Esophagus squamous epithelium (tissue), 4 donors: ENCODE data around the gene RNU1-4.
"Not testable (repeated sequence)": the region's sequence is repeated elsewhere in the genome, so short reads cannot be mapped to it uniquely, and the experiment has no call there.

Experiments
- POLR2A ChIP-seq, 4 donors: fragments of 450-650 bp; IDR thresholded peaks; one replicate each; pipeline ENCODE4 v1.6.1; 2017; ENCODE audit warnings: antibody characterized with exemption in 4 of 4, mild to moderate bottlenecking in 4 of 4, moderate library complexity in 3 of 4
- TF ChIP-seq, protein P1 (sequence below), 6 experiments: fragments of 450-650 bp in 4 of 6; fragments of 200-600 bp in 2 of 6; sonication (generic) in 2 of 6; IDR thresholded peaks; one replicate each; pipeline ENCODE4 v1.5.1; 2016 to 2019; ENCODE audit warnings: antibody characterized with exemption in 6 of 6, mild to moderate bottlenecking in 4 of 6, moderate library complexity in 4 of 6

DNA sequence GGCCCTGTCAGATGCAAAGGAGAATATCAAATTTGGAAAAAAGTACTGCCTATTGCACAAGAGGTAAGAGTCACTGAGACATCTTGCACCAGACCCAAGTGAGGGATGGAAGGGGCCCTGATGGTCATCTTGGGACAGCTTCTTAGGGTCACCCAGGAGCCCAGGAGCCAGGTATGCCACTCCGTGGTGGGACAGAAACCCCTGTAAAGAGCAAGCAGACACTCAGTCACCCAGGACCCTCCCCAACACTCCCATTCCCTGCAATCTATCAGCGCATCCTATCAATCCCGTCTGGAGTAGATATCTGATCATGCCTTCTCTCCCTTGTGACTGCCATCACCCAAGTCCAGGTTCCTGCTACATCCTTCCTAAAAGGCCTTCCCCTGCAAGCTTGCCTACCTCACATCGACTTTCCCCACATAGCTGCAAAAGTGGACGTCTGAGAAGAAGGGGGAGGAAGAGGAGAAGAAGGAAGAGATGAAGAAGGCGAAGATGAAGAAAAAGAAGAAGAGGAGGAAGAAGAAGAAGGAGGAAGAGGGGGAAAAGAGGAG is 30.7 kb downstream of the RNU1-4 start:
- TF ChIP-seq, protein P1, sequence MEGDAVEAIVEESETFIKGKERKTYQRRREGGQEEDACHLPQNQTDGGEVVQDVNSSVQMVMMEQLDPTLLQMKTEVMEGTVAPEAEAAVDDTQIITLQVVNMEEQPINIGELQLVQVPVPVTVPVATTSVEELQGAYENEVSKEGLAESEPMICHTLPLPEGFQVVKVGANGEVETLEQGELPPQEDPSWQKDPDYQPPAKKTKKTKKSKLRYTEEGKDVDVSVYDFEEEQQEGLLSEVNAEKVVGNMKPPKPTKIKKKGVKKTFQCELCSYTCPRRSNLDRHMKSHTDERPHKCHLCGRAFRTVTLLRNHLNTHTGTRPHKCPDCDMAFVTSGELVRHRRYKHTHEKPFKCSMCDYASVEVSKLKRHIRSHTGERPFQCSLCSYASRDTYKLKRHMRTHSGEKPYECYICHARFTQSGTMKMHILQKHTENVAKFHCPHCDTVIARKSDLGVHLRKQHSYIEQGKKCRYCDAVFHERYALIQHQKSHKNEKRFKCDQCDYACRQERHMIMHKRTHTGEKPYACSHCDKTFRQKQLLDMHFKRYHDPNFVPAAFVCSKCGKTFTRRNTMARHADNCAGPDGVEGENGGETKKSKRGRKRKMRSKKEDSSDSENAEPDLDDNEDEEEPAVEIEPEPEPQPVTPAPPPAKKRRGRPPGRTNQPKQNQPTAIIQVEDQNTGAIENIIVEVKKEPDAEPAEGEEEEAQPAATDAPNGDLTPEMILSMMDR (IDR thresholded peaks at IDR 0.05), result not testable (repeated sequence)
- not testable (repeated sequence) for TF ChIP-seq POLR2A (IDR thresholded peaks at IDR 0.05)
